GM18517 (cell line): ENCODE data around the gene TDRD10.
"Not testable (repeated sequence)": the region's sequence is repeated elsewhere in the genome, so short reads cannot be mapped to it uniquely, and the experiment has no call there.

Experiments
- ATAC-seq: cut with Tn5 transposase; IDR thresholded peaks from one replicate; pipeline ENCODE4 v1.9.1; 2021; ENCODE audit warnings: mild to moderate bottlenecking, moderate library complexity; ENCODE audit not compliant: unreplicated experiment

TDRD10 gene

DNA sequence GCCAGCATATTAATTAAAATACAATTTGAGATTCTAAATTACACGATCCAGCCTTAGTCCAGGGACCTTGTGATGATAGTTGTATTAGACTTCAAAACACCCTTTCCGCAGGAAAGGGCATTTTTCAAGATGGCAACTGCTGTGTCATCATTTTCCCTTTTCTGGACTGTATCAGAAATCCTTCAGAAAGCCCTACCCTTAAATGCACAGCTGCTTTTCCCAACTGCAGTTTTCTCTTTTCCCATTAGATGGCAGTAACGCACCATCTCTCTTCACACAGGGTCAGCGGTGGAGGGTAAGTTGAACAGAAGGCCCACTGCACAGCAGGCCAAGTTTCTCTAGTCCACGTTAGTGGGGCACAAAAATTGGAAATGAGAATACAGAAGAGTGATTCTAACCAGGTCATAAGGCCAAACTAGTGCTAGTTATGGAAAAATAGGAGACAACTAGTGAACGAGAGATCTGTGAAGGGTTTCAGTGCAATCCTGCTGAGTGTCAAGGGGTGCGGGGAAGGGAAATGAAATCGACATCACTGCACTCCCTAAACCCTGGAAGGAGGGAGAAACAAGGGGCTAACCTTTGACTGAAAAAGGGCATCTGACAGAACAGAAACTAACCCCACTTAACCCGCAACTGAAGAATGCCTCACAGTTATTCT lies 22.1 kb upstream of the TDRD10 start:
- ATAC-seq = no peak

- no peak for ATAC-seq
Measured at GRCh38 chr1:154481053-154481452, 21.0 kb upstream of the TDRD10 start.

- ATAC-seq = no peak
Measured at GRCh38 chr1:154483941-154484803, 17.8 kb upstream of the TDRD10 start.

DNA sequence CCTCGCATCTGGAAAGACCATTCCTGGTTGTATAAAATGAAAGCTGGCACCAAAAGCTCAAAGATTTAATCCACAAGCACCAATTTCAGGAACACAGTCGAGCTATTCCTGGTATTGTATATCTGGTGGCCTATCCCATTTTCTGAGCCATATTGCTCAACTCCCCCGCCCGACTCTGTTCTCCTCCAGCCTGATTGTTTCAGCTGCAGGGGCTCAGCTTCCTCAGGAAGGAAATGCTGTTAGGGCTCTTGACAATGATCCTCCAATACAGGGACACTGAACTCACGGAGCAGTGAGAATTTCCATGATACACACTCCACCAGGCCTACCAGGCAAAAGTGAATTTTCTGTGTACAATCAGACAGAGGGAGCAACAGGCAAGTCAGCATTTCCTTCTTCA lies 16.9 kb upstream of the TDRD10 start:
- no peak for ATAC-seq

- no peak for ATAC-seq
Measured at GRCh38 chr1:154485910-154486496, 16.0 kb upstream of the TDRD10 start.

DNA sequence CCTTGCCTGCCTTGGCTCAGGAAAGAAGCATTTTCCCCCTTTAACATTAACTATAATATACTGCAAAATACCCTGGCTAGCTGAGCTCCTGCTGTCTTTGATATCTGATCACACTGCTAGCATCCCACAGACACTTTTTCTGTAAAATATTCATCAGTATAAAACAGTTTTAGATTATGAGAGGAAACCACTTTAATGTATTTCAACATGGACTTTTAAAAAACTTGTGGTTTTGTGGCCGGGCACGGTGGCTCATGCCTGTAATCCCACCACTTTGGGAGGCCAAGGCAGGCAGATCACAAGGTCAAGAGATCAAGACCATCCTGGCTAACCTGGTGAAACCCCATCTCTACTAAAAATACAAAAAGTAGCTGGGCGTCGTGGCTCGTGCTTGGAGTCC lies 15.3 kb upstream of the TDRD10 start:
- not testable (repeated sequence) for ATAC-seq

GRCh38 chr1:154488922-154489321 lies 13.1 kb upstream of the TDRD10 start:
- no peak for ATAC-seq

DNA sequence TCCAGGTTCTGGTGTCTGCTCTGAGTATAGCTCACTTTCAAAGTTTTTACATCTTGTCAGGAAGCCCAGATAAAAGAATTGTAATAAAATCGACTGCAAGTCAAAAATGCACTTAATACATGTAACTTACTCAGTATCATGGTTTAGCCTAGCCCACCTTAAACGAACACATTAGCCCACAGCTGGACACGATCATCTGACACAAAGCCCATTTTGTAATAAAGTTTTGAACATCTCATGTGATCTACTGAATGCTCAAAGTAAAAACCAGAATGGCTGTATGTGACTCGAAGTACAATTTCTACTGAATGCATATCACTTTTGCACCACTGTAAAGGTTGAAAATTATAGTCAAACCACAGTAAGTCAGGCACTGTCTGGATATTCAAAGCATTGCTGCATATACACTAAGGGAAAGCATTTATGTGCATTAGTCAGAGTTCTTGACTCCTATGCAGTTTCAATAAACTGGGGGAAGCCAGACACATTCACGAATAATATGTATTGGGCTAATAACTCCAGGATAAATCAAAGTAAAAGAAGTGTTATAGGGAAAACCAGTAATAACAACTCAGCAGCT lies 12.2 kb upstream of the TDRD10 start:
- ATAC-seq = no peak

DNA sequence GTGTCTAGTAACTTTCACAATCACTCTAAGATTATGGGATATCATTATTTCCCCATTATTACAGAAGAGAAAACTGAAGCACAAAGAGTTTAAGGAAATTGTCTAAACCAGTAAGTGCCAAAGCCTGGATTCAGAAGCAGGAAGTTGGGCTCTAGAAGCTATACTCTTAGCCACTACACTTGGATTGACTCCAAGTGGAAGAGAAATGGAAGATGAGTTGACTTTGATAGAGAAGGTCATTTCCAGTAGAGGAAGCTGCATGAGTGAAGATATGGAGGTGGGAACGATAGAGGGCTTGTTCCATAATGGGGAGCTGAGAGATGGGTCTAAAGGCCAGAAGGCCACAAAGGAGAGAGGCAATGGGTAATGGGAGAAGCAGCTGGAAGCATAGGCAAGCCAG lies 11.7 kb upstream of the TDRD10 start:
- no peak for ATAC-seq

DNA sequence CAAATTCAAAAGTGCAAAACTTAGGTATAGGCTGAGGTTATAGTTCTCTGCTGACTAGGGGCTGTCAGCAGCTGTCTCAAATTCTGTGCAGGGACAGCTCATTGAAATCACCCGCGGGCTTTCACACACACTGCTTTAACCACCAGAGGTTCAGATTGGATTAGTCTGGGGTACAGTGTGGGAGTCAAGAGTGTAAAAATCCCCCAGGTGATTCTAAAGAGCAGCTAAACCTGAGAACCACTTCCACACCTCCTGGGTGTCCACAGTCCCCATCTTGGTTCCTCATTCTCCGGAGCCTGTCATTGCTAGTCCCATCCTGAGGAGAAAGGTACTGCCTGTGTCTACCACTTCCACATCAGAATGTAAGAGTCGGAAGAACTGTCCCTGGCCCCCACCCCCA lies 9.9 kb upstream of the TDRD10 start:
- no peak for ATAC-seq

DNA sequence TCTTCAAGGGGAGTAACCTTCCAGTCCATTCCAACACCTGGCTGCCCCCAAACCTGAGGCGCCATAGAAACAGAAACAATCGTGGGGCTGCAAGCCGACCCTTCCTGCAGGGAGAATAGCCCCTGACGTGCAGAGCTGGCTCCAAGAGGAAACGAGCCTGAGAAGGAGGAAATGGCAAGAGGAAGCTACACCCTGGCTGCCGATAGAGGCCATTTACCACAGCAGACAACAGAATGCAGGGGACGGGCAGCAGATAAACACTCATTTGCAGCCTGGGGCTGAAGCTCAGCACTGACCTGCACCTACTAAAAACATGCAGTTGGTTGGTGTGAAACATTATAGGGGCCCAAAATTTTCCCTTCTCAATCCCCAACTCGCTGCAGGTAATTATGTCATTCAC lies 8.7 kb upstream of the TDRD10 start:
- ATAC-seq = no peak

- no peak for ATAC-seq
Measured at GRCh38 chr1:154495496-154496273, 6.3 kb upstream of the TDRD10 start.

GRCh38 chr1:154496383-154496782 lies 5.6 kb upstream of the TDRD10 start:
- no peak for ATAC-seq

- ATAC-seq = no peak
Measured at GRCh38 chr1:154497026-154497806, 4.8 kb upstream of the TDRD10 start.

GRCh38 chr1:154499446-154499845 lies 2.6 kb upstream of the TDRD10 start:
- ATAC-seq = no peak

GRCh38 chr1:154500533-154500932 lies 1.5 kb upstream of the TDRD10 start:
- ATAC-seq = no peak

- no peak for ATAC-seq
Measured at GRCh38 chr1:154501423-154502065, 475 bp upstream of the TDRD10 start.

DNA sequence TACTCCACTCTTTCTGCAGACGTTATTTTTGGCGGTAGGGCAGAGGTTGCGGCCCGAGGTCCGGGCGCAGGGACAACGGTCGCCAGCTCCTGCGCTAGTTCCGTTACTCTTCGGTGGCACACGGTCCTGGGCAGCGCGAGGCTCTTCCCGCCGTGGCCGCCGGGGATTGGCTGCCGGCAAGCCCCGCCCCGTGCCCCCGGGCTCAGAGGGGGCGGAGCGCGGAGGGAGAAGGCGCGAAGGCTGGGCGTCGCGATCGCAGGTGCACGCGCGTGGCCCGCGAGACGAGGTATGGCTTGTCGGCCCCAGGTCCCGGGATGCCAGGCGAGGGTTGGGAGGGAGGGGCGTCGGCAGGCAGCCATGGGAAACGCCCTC lies 711 bp downstream of the TDRD10 start:
- ATAC-seq = no peak

DNA sequence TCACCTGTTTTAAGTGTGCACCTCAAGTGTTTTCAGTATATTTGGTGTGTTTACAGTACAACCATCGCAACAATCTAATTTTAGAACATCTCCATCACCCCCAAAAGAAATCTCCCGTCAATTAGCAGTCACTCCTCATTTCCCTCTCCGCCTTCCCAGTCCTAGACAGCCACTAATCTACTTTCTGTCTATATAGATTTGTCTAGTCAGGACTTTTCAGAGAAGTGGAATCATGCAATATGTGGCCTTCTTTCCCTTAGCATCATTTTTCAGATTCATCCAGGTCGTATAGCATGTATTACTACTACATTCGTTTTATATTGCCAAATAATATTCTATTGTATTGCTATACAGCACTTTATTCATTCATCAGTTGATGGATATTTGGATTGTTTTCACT lies 1.9 kb downstream of the TDRD10 start:
- no peak for ATAC-seq

DNA sequence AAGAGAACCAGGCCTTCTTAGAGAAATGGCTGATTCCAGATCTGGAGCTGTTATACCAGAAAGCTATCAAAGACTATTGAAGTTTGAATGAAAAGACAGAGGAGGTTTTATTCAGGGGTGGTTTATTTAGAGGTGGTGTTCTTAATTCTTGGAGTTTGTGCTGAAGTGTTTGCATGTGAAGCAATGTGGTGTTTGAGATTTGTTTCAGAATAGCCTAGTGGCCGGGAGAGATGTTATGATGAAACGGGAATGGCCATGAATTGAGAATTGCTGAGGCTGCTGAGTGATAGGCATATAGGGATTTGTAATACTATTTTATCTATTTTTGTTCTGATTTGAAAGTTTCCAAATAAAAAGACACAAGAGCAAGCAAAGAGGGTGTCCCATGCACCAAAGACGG lies 10.7 kb downstream of the TDRD10 start:
- ATAC-seq = no peak
